H1 (cell line): Measurements from ENCODE around the gene RGS16. TPM values are rescaled to one million over a fixed set of nuclear protein-coding genes. Genes with fewer than 3 reads are reported as not detected.

Experiments used
- CTCF ChIA-PET: fragments of 300-600 bp; sonication (Branson Sonifier 250); formaldehyde crosslinking; loops from one replicate; lab custom pipeline; 2021; ENCODE audit not compliant: partially characterized antibody; lab: Charles Lee
- POLR2A ChIA-PET: fragments of 300-600 bp; sonication (Branson Sonifier 250); formaldehyde crosslinking; loops from one replicate; lab custom pipeline; 2021; ENCODE audit warnings: inconsistent platforms; ENCODE audit not compliant: partially characterized antibody; lab: Charles Lee
- DNase-seq, 2 experiments: peaks; one replicate each; pipeline versions ENCODE4 v3.0.0 to v3.0.0-alpha.2; 2010 to 2022; ENCODE audit warnings: low spot score in 2 of 2, low read depth in 1 of 2, mixed read lengths in 1 of 2
- FAIRE-seq: peaks from 2 replicates; lab custom pipeline; 2011; peaks lifted over from hg19 to GRCh38; lab: Jason Lieb, UNC
- H2AFZ ChIP-seq: 2 replicates; pipeline ENCODE4 v1.8.1; 2012; ENCODE audit warnings: low read length, inconsistent platforms
- H2AK5ac ChIP-seq: 2 replicates; pipeline ENCODE4 v1.6.1; 2013; ENCODE audit warnings: low read depth, low read length
- H2BK120ac ChIP-seq: replicated peaks from 2 replicates; pipeline ENCODE3; 2013; ENCODE audit warnings: low read depth, low read length, inconsistent platforms
- H2BK12ac ChIP-seq: 2 replicates; pipeline ENCODE4 v1.6.1; 2013; ENCODE audit warnings: low read depth, low read length
- H2BK15ac ChIP-seq: 2 replicates; pipeline ENCODE4 v1.6.1; 2013; ENCODE audit warnings: low read length
- H2BK20ac ChIP-seq: 2 replicates; pipeline ENCODE4 v1.6.1; 2013; ENCODE audit warnings: low read length
- H2BK5ac ChIP-seq: 2 replicates; pipeline ENCODE4 v1.6.1; 2013; ENCODE audit warnings: low read depth, low read length
- H3K14ac ChIP-seq: 2 replicates; pipeline ENCODE4 v1.6.1; 2013; ENCODE audit warnings: inconsistent platforms; ENCODE audit not compliant: insufficient read length
- H3K18ac ChIP-seq: 2 replicates; pipeline ENCODE4 v1.6.1; 2013; ENCODE audit warnings: low read length; ENCODE audit errors: extremely low read depth
- H3K23ac ChIP-seq: 2 replicates; pipeline ENCODE4 v1.6.1; 2013; ENCODE audit warnings: inconsistent platforms; ENCODE audit not compliant: insufficient read length
- H3K23me2 ChIP-seq: 2 replicates; pipeline ENCODE4 v1.6.1; 2013; ENCODE audit warnings: low read depth, low read length
- H3K27ac ChIP-seq: 2 replicates; pipeline ENCODE4 v1.6.1; 2011; ENCODE audit warnings: low read depth, low read length, inconsistent platforms
- H3K27me3 ChIP-seq, 4 experiments: replicated peaks in 1 of 4; 1 replicate in 1 of 4; 2 replicates in 3 of 4; pipeline versions ENCODE4 v1.6.1 to v1.8.1; 2011 to 2013; ENCODE audit warnings: low read length in 3 of 4, mild to moderate bottlenecking in 3 of 4, inconsistent platforms in 2 of 4, mixed read lengths in 2 of 4, moderate library complexity in 1 of 4; ENCODE audit not compliant: control insufficient read depth in 3 of 4, insufficient read depth in 3 of 4; ENCODE audit errors: extremely low read depth in 1 of 4
- H3K36me3 ChIP-seq, 4 experiments: 2 replicates each; pipeline versions ENCODE4 v1.6.1 to v1.8.1; 2011 to 2013; ENCODE audit warnings: mild to moderate bottlenecking in 4 of 4, low read length in 3 of 4, moderate library complexity in 2 of 4, control low read depth in 1 of 4, inconsistent platforms in 1 of 4; ENCODE audit not compliant: insufficient read depth in 4 of 4, control insufficient read depth in 2 of 4
- H3K4ac ChIP-seq: replicated peaks from 2 replicates; pipeline ENCODE3; 2013; ENCODE audit warnings: low read length, low read depth, mixed read lengths, inconsistent platforms; ENCODE audit not compliant: insufficient read length
- H3K4me1 ChIP-seq, 4 experiments: replicated peaks in 1 of 4; 1 replicate in 1 of 4; 2 replicates in 3 of 4; pipeline versions ENCODE4 v1.6.1 to v1.8.1; 2011 to 2013; ENCODE audit warnings: low read length in 3 of 4, inconsistent platforms in 2 of 4, mixed read lengths in 1 of 4; ENCODE audit not compliant: insufficient read depth in 4 of 4, control insufficient read depth in 3 of 4
- H3K4me2 ChIP-seq, 2 experiments: 2 replicates each; pipeline versions ENCODE4 v1.6.1 to v1.8.1; 2011 to 2013; ENCODE audit warnings: low read depth in 2 of 2, low read length in 2 of 2, control low read depth in 1 of 2, inconsistent platforms in 1 of 2, mild to moderate bottlenecking in 1 of 2; ENCODE audit not compliant: insufficient read depth in 1 of 2
- H3K4me3 ChIP-seq, 4 experiments: fragments of 200-600, 300-600 bp in 1 of 4; sonication (generic), shearing (Covaris generic), sonication (Bioruptor Twin) in 1 of 4; 2 replicates each; pipeline versions ENCODE4 v1.5.1 to v1.8.1; 2011 to 2016; ENCODE audit warnings: low read length in 4 of 4, low read depth in 3 of 4, control low read depth in 2 of 4, inconsistent platforms in 2 of 4, mild to moderate bottlenecking in 2 of 4, mixed read lengths in 1 of 4, moderate library complexity in 1 of 4; ENCODE audit not compliant: insufficient read depth in 2 of 4; ENCODE audit errors: extremely low read depth in 1 of 4
- H3K56ac ChIP-seq: replicated peaks from 2 replicates; pipeline ENCODE3; 2013; ENCODE audit warnings: low read depth, mild to moderate bottlenecking, mixed read lengths, low read length, inconsistent platforms; ENCODE audit not compliant: insufficient read length
- H3K79me1 ChIP-seq: 2 replicates; pipeline ENCODE4 v1.6.1; 2013; ENCODE audit warnings: low read depth, low read length, control low read depth
- H3K79me2 ChIP-seq, 2 experiments: 2 replicates each; pipeline versions ENCODE4 v1.6.1 to v1.8.1; 2012 to 2013; ENCODE audit warnings: low read length in 2 of 2, mild to moderate bottlenecking in 2 of 2, inconsistent platforms in 1 of 2; ENCODE audit not compliant: insufficient read depth in 2 of 2, control insufficient read depth in 1 of 2
- H3K9ac ChIP-seq, 4 experiments: replicated peaks in 1 of 4; 1 replicate in 1 of 4; 2 replicates in 3 of 4; pipeline versions ENCODE4 v1.6.1 to v1.8.1; 2011 to 2013; ENCODE audit warnings: low read depth in 3 of 4, low read length in 3 of 4, control low read depth in 2 of 4, mild to moderate bottlenecking in 2 of 4, moderate library complexity in 2 of 4, inconsistent platforms in 1 of 4; ENCODE audit errors: extremely low read depth in 1 of 4
- H3K9me3 ChIP-seq, 2 experiments: 2 replicates each; pipeline versions ENCODE4 v1.6.1 to v1.8.1; 2012 to 2013; ENCODE audit warnings: mild to moderate bottlenecking in 2 of 2, moderate library complexity in 2 of 2, control low read depth in 1 of 2, inconsistent platforms in 1 of 2, low read depth in 1 of 2, low read length in 1 of 2, mixed read lengths in 1 of 2; ENCODE audit not compliant: insufficient read depth in 2 of 2
- H4K20me1 ChIP-seq, 2 experiments: replicated peaks in 1 of 2; 2 replicates each; pipeline versions ENCODE3 to v1.8.1; 2011 to 2013; ENCODE audit warnings: inconsistent platforms in 2 of 2, low read length in 2 of 2, mild to moderate bottlenecking in 1 of 2; ENCODE audit not compliant: insufficient read depth in 2 of 2, control insufficient read depth in 1 of 2
- H4K5ac ChIP-seq: 2 replicates; pipeline ENCODE4 v1.6.1; 2013; ENCODE audit warnings: low read length, low read depth, mixed read lengths, inconsistent platforms; ENCODE audit not compliant: insufficient read length
- H4K8ac ChIP-seq: 2 replicates; pipeline ENCODE4 v1.8.0; 2013; ENCODE audit warnings: mild to moderate bottlenecking, moderate library complexity, low read length, inconsistent platforms; ENCODE audit not compliant: insufficient read depth; ENCODE audit errors: extremely low read depth
- H4K91ac ChIP-seq: replicated peaks from 2 replicates; pipeline ENCODE3; 2013; ENCODE audit warnings: low read length, mixed read lengths, inconsistent platforms; ENCODE audit not compliant: insufficient read length
- SP1 ChIP-seq: IDR thresholded peaks from 2 replicates; pipeline ENCODE4 v1.6.1; 2011; ENCODE audit warnings: low read depth, low read length
- SP2 ChIP-seq: IDR thresholded peaks from 2 replicates; pipeline ENCODE4 v1.6.1; 2012; ENCODE audit warnings: mild to moderate bottlenecking, low read length, inconsistent platforms
- TBP ChIP-seq: IDR thresholded peaks from 2 replicates; pipeline ENCODE4 v1.6.1; 2011; ENCODE audit warnings: low read depth, low read length, improper control_type of control experiment
- WGBS, 2 experiments: shearing (Covaris generic) in 1 of 2; methylation state at CpG; one replicate each; pipeline versions ENCODE4 v1.1.6 to v1.1.7; 2013 to 2015; ENCODE audit warnings: low lambda C conversion rate in 2 of 2, mixed read lengths in 2 of 2, inconsistent platforms in 1 of 2, low coverage in 1 of 2, missing lambda C conversion rate in 1 of 2; ENCODE audit not compliant: insufficient replicate concordance in 2 of 2, insufficient coverage in 1 of 2, insufficient read length in 1 of 2; ENCODE audit errors: extremely low coverage in 1 of 2, missing lambda C conversion rate in 1 of 2; 5-methylcytosine and 5-hydroxymethylcytosine counted together
- polyA plus RNA-seq, 7 experiments: library from polyadenylated mRNA; depleted of rRNA in 3 of 7; stranded (reverse) in 5 of 7; unstranded in 2 of 7; fragments of >200 nt in 5 of 7; fragments of 200-250 nt in 2 of 7; gene quantifications; 1 replicate in 5 of 7; 2 replicates in 1 of 7; 4 replicates in 1 of 7; pipeline versions ENCODE4 v1.2.1 to v1.2.3, GENCODE V29; 2011 to 2013; ENCODE audit warnings: missing spikeins in 2 of 7, mixed read lengths in 2 of 7
- total RNA-seq: library from RNA; stranded (reverse); fragmentation: NEBNext Ultra II Directional; extraction: Animal tissue kit (Norgen Biotek cat#: 25700); gene quantifications from 2 replicates; pipeline ENCODE4 v1.2.1, GENCODE V29; 2021

RGS16 gene
- total and polyA plus RNA-seq, 2 of the 8 experiments (the other 6 are each of a cell fraction or from before 2014, with no cell fraction given): 5.7 to 9.8 TPM

GRCh38 chr1:182560392-182560984 lies 43.7 kb downstream of the RGS16 start:
- H3K79me2 ChIP-seq: no peaks in the 10 kb centered on the region
- H3K18ac ChIP-seq: no peak overlapping the region
- 82% methylated on average over 7 of the region's 7 CpGs; no CpG with 5 or more reads in 1 of the 2 experiments for WGBS, 2 experiments
- no peaks in the 10 kb centered on the region for H3K79me1 ChIP-seq
- POLR2A ChIA-PET: no interaction called here
- H2BK120ac ChIP-seq: no peak overlapping the region
- H3K9me3 ChIP-seq: no peaks in the 10 kb centered on the region
- no peaks in the 10 kb centered on the region for H3K4me1 ChIP-seq
- FAIRE-seq (no peak), DNase-seq (no peak)
- H2BK20ac ChIP-seq: no peak overlapping the region
- no peak overlapping the region for H3K4me2 ChIP-seq
- CTCF ChIA-PET: no interaction called here
- H4K8ac ChIP-seq: no peak overlapping the region
- TF ChIP-seq SP1 (no peak), TBP (no peak), SP2 (no peak)
- H3K23me2 ChIP-seq: no peaks in the 10 kb centered on the region
- no peak overlapping the region for H2BK15ac ChIP-seq
- H3K14ac ChIP-seq: no peak overlapping the region
- no peak overlapping the region for H2AK5ac ChIP-seq
- no peak overlapping the region for H3K27ac ChIP-seq
- no peak overlapping the region for H2BK12ac ChIP-seq
- no peaks in the 10 kb centered on the region for H3K27me3 ChIP-seq
- H2AFZ ChIP-seq: no peak overlapping the region
- H4K20me1 ChIP-seq: no peaks in the 10 kb centered on the region
- H3K56ac ChIP-seq: no peak overlapping the region
- H3K4me3 ChIP-seq: no peak overlapping the region
- no peak overlapping the region for H2BK5ac ChIP-seq
- H3K9ac ChIP-seq: no peak overlapping the region
- H3K36me3 ChIP-seq: no peaks in the 10 kb centered on the region
- H4K5ac ChIP-seq: no peak overlapping the region
- H3K23ac ChIP-seq: no peak overlapping the region
- H3K4ac ChIP-seq: no peak overlapping the region
- no peak overlapping the region for H4K91ac ChIP-seq
